AG08395 (cell line): ENCODE data around the gene TEP1.

Experiments
- DNase-seq: peaks from one replicate; pipeline ENCODE4 v3.0.0; 2012; ENCODE audit warnings: mixed read lengths, low spot score

Gene TEP1

DNA sequence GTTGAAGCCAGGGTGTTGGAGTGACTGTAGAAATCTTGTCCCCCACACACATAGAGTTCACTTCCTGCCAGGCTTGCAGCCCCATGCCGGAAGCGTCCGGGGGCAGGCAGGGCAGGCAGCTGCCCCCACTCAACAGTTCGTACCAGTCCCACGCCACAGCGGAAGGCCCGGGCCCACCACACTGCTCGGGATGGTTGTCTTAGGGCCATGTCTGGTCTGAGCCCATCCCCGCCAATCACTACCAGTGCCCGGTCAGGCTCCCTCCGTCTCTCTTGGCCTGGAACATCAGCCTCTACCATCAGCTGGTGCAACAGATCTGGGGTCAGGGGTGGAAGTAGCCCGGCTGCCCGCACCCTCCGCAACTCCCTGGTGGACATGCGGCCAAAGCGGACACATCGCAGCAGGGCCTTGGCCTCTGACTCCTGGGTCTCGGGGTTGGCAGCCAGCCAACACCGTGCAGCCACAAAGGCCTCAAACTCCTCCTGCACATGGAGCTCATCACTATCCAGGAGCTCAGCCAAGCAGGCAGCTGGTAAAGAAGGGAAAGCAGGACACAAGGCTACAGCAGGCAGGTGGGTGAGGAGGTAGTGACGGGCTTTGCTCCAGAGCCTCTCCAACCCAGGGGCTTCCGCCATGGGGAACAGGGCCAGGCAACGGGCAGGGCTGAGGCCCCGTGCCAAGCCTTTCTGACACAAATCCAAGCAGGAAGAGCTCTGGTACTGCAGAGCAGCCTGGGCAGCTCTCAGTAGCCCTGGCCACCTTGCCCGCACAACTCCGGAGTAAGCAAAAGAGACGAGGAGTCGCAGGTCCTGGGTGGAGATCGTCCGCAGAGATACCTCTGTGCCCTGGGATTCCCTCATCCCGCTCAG is 16.7 kb upstream of the TEP1 start:
- no peak for DNase-seq

DNA sequence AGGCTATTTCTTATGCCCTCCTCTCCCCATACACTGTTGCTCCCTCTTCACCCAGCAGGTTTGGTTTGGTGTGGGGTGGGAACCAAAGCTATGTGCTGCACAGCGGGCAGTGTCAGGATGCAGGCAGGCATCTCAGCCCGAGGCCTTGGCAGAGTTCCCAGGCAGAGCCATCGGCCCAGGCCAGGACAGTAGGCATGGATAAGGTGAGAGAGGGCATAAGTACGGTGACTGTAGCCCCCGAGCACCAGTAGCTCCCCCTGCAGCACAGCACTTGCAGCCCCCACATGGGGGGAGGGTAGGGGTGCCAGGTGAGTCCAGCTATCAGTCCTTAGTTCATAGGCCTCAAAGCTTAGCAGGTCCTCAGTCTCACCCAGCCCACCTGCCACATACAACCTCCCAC is 15.5 kb upstream of the TEP1 start:
- DNase-seq = no peak

DNA sequence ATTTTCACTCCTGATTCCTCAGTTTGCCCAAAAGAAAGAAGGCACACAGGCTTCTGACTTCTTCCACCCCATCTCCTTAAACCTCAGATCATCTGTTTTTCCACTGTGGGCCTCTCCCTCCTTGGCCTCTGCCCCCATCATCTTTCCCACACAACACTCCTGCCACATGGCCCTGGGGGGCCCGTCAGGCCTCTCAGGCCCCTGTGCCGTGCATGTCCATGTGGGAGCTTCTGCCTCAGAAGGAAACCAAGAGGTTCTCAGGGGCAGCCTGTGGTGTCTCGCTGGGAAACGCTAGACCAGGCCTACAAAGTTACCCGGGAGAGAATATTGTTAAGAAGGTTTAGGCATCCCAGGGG is 14.7 kb upstream of the TEP1 start:
- DNase-seq = no peak

DNA sequence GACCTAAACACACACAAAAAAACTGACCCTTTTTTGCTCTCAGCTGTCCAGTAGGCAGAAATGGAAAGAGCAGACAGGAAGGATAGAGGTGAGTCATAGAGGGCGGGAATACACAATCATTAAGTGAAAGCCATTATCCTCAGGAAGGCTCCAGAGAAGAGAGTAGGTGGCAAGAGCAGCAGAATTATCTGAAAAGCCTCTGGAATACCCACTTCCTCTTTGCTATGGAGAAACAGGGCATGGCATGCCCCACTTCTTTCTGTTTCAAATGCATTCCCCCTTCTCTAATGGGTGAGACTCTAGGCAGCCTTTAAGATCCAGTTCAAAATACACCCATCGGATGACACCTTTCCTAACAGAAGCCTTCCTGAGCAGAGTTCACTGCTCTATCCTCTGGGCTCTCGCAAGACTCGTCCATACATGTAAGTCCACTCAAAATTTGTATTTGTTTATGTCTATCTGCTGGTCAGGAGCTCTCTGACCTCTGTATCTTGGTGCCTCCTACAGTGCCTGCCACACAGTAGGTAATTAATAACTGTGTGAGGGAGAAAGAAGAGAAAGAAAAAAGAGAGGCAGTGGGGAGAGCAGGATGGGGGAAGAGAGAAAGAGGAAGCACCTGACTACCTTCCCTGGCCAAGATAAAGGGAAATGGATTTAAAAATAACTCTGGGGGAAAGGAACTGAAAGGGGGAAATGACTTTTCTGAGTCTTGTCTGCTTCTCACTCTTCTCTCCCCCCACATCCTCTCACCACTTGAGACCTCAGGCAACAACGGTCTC is 14.1 kb upstream of the TEP1 start:
- peak; percentile 79 for DNase-seq

DNA sequence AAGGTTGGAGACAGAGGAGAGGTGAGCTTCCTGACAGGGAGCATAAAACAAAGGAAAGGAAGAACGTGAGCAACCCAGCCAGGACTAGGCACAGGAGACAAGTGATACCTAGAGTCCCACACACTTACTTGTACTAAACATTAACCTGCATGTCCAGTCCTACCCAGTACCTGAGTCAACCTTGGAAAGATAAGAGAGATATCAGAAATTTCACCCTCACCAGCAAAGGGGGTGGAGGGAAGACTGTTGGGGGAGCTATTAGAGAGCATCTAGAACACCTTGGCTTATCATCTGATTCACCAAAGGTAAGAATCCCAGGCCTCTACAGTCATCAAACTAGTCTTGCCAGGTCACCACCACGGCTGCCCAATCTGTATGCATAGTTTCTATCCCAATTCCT is 11.6 kb upstream of the TEP1 start:
- DNase-seq = no peak

DNA sequence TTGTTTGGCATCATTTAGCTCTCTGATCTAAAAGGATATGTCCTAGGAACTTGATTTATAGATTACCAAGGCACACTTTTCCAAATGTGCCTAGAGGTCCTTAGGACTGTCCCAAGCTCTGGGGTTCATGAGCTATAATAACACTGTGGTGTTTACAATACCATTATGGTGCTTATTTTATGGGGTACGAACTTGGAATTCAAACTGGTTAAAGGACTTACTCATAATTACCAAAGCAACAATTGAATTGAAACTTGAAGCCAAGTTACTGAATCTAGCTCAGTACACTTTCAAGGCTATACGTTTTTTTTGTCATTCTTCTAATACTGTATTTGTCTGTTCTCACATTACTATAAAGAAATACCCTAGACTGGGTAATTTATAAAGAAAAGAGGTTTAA is 9.6 kb upstream of the TEP1 start:
- DNase-seq = no peak

DNA sequence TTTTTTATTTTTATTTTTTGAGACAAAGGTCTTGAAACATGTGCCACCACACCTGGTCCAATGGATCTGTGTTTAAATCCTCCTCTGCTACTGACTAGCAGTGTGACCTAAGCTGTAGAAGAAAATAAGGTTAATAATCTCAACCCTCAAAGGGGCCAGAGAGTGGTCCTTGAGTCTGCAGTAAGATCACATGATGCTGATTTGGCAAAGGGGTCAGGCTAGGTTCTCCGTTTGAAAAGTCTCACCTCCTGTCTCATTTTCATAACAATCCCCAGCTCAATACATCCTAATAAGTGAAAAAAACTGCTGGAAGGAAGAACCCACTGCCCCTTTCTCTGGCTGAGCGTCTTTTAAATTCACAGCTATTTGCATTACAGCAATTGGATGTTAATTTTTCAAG is 8.0 kb upstream of the TEP1 start:
- no peak for DNase-seq

DNA sequence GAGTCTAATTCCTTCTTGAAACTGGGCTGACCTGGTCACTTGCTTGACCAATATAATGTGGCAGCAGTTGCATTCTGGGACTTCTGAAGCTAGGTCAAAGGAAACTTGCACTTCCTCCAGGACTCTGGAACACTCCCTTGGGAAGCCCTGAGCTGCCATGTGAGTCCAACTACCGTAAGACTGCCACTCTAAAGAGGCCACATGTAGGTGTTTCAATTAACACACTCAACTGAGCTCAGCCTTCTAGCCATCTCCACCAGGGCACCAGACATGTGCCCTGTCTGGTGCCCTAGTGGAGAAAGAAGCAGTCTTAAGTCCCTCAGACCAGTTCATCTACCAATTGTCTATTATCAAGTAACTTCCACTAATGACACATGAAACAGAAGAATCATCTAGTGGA is 6.1 kb upstream of the TEP1 start:
- DNase-seq = no peak

DNA sequence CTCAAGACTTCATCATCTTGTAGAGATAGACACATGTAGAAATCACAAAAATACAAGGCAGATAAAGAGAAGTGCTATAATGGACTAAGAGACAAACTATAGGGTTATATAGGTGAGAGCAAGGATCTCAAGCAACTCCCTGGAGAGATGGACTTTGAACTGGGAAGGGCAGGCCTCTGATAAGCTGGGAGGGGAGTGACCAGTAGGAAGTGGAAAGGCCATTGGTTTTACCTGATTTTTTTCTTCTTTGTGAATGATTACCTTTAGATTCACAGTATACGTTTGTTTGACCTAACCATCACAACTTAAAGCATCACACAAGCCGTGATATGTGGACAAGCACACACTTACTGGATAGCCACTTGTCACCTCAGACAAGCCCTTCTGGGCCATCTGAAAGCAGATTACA is 5.2 kb upstream of the TEP1 start:
- no peak for DNase-seq

DNA sequence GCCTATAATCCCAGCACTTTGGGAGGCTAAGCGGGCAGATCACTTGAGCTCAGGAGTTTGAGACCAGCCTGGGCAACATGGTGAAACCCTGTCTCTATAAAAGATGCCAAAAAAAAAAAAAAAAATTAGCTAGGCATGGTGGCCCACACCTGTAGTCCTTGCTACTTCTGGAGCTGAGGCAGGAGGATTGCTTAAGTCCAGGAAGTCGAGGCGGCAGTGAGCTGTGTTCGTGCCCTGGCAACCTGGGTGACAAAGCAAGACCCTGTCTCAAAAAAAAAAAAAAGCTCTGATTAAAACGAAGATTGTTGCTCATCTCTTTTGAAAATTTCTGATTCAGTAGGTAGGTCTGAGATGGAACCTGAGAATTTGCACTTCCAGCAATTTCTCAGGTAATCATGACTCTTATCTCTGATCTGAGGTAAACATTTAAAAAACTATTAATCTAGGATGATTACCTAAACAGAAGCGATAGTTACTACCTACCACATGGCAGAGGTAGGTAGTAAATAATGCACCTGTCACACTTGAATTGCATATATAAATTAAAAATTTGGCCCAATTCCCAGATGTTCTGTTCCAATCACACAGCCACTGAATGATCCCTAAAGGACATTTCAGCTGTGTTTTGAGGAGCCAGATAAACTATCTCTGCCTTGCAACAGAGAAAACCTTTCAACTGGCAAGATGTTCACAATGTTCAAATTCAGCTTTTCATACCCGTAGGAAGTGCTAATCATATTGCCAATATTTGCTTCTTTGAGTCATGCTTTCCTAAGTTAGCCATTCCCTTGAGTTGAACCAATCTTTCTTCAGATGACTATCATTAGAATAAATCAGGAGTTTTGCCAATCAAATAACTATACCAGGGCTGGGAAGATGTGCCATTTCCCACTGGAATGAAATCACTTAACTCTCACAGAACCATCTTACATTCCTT is 4.2 kb upstream of the TEP1 start:
- DNase-seq = no peak

DNA sequence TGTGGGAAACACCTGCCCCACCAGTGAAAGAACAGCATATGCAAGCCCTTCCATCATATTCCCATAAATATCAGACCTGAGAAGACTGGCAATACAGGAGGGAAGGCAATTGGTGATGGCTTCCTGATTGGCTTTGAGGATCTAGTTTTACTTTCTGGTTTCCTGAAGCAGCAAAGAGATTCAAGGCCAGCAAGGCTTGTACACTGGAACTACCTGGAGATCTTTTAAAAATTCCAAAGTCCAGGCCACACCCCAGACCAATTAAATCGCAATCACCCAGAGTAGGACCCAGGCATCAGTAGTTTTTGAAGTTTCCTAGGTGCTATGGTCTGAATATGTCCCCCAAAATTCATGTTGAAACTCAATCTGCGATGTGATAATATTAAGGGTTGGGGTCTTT is 2.9 kb upstream of the TEP1 start:
- DNase-seq = no peak

DNA sequence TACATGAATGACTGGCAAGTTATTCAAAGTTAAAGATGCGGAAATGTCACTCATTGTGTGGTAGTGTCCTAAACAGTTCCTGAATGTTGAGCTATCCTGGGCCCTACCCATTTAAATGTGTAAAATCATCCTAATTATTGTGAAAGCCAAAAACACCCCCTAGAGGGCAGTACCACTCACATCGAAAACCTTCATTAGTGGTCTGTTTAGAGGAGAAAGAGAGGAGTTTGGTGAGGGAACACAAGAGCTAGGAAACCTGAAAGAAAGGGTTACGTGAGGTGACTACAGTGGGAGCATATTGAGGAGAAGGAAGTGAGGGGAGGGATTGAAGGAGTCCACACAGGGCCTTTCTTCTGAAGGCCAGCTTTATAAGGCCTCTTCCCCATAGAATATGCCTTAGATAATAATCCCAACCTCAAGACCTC is 2.5 kb upstream of the TEP1 start:
- peak; percentile 57 for DNase-seq

DNA sequence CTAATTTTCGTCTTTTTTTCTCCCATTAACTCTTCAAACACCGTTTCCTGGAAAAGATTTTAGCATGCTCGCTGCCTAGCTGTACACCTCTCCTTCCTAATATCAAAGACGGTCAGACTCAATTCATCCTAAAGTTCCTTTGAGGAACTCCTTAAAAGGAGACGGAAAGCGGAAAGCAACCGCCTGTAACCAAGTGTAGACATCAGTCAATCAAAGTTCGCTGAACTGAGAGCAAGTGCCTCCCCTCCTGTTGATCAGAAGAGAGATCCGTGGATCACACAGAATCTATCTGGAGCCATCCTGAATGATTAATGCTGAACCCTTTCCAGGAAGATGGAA is 412 bp upstream of the TEP1 start:
- DNase-seq = no peak

DNA sequence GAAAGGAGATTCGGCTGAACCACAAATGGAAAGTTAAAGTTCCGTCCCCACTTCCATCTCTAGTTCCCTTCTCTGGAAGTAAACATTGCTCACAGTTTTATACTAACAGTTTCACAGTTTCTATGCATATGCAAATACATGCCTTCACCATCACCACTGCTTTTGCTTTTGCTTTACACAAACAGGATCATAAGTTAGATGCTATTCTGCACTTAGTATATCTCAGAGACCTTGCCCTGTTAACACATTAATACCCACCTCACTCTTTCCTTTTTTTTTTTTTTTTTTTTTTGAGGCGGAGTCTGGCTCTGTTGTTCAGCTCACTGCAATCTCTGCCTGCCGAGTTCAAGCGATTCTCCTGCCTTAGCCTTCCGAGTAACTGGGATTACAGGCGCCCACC is 890 bp downstream of the TEP1 start:
- DNase-seq = no peak

DNA sequence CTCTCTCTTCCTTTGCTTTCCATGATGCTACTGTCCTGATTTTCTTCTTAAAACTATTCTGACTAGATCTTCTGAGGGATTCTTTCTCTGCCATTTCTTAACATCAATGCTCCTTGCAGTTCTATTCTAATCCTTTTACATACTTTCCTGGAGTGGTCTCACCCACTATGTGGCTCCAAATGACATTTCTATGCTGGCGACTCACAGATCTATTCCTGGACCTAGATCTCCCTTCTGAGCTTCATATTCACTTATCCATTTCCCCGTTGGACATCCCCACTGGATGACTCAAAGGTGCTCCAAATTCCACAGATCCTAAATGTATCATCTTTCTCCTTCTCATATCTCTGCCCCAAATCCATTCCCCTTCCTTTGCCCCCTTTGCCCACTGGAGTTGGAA is 4.1 kb downstream of the TEP1 start:
- DNase-seq = peak; percentile 76

DNA sequence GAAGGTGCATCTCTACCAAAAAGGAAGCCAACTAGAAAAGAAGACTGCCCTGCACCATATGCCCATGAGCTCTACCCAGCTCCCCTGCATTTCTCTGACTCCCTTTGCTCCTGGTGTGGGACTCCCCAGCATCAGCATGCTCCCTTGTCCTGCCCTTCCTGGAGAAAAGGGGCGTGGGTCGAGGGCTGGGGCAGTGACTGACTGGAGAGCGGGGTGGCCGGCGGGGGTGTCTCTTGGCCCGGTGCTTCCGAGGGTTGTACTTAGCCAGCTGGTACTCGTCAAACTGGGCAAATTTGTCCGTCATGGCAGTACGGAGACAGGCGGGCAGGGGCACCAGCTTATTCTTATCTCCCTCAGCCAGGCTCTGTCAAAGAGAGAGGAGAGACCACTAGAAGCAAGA is 9.8 kb downstream of the TEP1 start:
- DNase-seq = no peak

DNA sequence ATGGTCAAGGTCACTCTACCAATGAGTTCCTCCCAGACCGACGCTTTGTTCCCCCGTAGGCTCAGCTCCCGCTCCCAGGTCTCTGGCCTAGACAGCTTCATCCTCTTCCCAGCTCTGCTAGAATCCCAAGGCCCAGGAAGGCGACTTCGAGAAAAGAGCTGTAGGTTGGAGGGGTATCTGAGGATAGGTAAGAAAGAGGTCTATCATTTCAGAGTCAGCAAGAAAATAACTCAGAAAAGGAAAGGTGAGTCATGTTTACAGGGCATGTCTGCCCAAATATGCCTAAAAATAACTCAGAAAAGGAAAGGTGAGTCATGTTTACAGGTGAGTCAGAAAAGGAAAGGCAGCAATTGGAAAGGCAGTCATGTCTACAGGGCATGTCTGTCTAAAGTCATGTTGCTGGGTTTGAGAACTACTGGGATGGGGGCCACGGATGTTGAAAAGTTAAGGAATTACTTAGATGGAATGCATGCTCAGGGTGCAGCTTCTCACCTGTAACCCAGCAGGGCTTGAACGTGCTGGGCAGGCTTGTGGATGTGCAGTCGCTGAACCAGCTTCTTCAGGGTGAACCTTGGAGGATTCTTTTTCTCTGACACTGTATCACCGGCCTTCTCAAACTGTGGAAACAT is 12.2 kb downstream of the TEP1 start:
- no peak for DNase-seq

DNA sequence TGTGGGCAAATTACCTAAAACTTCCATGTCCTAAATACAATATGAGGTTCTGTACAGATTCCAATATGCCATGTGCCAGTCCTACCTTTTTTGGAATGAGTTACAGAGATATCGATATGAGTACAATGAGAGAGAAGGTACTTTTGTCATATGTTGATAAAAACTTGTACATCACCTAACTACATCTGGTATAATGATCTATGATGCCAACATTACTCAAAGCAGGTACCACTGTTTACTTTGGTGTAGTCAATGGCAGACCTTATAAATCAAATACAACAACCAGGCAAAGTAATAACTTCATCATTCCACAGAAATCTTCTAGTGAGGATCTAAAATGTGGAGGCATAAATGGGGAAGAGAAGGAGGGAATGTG is 12.7 kb downstream of the TEP1 start:
- DNase-seq = no peak

DNA sequence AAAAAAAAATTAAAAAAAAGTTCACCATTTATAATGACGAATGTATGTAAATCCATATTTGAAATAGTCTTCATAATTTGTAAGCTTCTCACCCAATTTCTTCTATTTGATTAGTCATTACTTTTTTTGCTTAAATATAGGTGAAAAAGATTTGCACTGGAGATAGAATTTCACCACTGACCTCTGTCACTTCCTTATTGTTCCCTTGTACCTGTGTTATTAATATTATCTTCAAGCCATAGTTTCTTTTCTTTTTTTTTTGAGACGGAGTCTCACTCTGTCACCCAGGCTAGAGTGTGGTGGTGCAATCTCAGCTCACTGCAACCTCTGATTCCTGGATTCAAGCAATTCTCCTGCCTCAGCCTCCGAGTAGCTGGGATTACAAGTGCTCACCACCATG is 15.8 kb downstream of the TEP1 start:
- DNase-seq = no peak

DNA sequence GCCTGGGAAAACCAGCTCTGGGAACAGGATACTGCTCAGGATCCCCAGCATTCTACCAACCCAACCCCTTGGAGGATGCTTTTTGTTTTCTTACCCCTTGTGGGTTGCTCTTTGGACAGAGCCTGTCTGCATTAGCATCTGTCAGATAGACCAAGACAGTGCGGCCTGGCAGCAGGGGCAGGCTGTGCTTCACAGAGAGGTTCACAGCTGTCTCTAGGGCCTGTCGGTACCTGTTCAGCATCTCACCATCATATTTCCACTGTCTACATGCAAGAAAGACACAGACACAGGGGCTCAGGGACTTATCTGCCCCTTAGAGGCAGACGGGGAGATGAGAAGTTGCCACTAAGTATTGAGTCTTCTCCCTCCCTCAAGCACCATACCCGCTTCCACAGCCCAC is 21.8 kb downstream of the TEP1 start:
- no peak for DNase-seq

DNA sequence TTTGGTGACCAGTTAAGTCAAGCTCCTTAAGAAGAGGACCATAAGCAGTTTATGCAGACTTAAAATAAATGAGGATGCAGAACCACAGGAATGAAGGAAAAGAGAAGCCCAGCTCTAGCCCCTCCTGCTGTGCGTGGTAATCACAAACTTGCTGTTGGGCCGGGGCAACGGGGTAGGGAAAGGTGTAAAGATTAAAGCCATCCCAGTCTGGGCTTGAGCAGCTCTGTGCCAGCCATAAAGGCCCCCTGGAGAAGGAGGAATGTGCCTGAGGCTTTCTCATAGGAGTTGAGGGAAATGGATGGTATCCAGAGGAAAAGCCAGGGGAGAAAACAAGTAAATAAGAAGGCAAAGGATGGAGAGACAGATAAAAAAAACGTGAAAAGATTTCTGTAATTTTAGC is 25.1 kb downstream of the TEP1 start:
- no peak for DNase-seq

DNA sequence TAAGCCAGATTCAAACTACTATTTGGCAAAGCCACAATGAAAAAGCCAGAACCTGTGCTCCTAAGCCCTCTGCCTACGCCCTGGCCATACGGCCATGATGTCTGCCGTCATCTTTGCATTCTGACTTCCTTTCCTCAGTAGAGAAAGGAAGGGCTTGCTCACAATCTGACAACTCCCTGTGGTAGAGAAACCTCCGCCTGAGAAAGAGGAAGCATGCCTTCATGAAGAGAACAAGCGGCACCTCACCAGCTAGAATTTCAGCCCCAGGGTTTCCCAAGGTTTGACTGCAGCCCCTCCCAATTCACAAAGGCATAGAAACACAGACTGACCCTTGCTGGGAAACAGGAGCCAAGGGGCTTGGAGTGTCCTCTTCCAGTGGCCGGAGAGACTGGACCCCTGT is 25.7 kb downstream of the TEP1 start:
- no peak for DNase-seq
